Activated T-cell treated with anti-CD3 and anti-CD28 coated beads for 4 hours (primary cell): ENCODE results near the gene SAMHD1.
"Not testable (repeated sequence)": the region's sequence is repeated elsewhere in the genome, so short reads cannot be mapped to it uniquely, and the experiment has no call there.

Experiments
- DNase-seq: peaks from one replicate; pipeline ENCODE4 v3.0.0-alpha.2; 2020

The SAMHD1 gene

DNA sequence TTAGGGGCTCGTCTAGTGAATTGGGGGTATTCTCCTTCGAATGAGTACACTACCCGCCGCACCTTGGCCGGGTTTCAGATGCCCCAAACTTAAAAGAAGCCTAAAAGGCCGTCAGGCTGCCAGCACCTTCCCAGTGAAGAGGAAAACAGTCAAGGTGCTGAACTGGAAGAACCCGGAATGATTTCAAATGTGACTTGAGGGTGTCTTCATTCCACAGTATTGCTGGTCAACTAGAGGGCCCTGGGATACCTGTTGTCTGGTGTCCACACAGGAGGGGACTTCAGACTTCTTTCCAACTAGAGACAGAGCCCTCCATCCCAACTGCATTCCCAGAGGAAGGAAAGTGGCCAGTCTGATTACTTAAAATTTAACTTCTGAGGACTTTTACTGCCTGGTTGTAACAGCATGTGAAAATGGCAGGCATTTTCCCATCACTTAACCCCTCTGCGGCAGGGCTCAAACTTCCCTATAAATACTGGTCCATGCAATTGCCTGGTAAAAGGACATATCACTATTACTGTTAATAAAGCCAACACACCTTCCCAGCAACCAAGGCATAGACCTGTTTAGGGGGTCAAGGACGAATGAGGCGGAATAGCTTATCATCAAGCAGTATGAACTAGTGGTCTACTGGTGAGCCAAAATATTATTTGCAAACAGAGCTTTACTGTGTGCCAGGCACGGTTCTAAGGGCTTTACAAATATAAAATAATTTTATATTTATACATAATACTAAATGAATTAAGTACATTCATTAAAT is 651 bp upstream of the SAMHD1 start:
- no peak for DNase-seq

DNA sequence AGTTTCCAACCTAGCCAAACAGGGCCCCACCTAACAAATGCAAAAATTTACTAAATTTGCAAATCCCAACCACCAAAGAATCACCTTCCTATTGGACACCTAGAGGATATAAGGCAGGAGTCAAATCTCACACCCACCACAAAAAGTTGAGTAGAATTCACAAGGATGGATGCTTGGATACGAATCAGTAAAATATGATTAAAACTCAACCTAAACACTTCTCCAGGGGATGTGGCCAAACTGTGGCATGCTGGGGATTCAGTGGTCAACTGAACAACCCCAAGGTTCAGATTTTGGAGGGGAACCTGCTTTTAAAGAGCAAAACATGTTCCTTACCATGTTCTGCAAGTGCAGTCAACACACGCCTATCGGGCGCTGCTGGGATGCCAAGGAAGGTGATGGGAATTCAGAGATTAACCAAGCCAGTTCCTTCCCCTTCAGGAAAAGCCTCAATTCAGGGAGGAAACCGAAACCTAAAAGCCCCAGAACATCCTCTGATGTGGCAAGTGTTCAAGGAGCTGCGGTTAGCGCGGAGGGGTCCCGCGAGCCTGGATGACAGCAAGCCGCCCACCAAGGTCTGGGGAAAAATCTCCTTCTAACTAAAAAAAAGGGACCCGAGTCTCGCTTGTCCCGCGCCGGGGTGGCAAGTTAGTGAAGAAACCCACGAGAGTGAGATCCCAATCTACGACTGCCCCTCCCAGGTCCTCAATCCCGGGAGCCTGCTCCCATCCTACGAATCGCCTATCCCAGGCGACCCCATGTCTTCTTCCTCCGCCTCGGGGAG is 902 bp downstream of the SAMHD1 start:
- DNase-seq: no peak

DNA sequence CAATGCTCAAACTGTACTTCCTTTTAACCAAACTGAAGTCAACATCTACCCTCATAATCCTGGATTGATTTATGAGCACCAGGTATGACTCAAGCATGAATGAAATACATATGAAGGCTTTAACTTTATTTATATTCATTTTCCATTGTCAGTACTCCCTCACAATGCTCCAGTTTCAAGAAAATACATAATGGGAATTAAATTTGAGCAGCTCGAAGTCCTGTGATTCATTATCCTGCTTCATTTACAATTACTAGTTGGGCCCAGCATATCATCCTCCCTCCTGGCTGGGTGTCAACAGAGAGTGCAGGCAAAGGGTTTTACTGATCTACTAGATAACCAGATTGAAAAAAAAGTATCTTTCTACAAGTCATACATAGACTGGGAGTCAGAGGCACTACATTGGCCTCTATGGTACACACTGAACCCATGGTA is 10.1 kb downstream of the SAMHD1 start:
- DNase-seq: no peak

DNA sequence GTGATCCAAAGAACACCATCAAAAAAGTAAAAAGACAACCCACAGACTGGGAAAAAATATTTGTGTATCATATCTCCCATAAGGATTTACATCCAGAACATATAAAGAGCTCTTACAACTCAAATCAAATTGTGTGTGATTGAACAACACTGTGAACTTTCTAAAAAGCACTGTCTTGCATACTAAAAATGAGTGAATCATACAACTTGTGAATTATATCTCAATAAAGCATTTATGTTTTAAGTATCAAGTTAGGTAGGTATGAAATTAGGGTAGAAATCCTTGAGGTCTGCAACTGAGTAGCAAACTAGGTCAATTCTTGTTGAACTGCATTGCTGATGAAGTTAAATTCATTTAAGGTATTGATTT is 14.1 kb downstream of the SAMHD1 start:
- DNase-seq: no peak

DNA sequence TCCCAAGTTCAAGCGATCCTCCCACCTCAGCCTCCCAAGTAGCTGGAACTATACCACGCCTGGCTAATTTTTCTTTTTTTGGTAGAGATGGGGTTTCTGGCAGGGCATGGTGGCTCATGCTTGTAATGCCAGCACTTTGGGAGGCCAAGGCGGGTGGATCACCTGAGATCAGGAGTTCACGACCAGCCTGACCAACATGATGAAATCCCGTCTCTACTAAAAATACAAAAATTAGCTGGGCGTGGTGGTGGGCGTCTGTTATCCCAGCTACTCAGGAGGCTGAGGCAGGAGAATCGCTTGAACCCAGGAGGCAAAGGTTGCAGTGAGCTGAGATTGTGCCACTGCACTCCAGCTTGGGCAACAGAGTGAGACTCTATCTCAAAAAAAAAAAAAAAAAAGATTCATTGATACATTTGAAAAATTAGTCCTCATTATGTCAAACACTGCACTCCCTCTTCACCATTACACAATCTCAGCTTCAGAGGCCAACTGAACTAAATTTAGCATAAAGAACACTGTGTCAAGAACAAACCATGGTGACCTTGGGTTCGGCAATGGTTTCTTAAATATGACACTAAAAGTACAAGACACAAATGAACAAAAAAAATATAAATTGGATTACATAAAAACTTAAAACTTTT is 14.6 kb downstream of the SAMHD1 start:
- DNase-seq: not testable (repeated sequence)

DNA sequence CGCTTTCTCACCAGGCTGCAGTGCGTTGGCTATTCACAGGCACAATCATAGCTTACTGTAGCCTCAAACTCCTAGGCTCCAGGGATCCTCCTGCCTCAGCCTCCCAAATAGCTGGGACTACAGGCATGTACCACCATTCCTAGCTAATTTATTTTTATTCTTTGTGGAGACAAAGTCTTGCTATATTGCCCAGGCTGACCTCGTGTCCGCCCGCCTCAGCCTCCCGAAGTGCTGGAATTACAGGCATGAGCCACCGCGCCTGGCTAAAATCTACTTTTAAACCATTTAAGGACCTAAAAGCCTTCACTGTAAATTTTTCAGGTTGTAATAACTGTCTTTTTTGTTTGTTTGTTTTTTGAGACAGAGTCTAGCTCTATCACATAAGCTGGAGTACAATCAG is 15.2 kb downstream of the SAMHD1 start:
- DNase-seq: no peak

DNA sequence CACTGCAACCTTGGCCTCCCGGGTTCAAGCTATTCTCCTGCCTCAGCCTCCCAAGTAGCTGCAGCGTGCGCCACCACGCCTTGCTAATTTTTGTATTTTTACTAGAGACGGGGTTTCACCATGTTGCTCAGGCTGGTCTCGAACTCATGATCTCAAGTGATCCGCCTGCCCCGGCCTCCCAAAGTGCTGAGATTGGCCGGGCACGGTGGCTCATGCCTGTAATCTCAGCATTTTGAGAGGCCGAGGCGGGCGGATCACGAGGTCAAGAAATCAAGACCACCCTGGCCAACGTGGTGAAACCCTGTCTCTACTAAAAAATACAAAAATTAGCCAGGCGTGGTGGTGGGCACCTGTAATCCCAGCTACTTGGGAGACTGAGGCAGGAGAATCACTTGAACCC is 17.9 kb downstream of the SAMHD1 start:
- not testable (repeated sequence) for DNase-seq

DNA sequence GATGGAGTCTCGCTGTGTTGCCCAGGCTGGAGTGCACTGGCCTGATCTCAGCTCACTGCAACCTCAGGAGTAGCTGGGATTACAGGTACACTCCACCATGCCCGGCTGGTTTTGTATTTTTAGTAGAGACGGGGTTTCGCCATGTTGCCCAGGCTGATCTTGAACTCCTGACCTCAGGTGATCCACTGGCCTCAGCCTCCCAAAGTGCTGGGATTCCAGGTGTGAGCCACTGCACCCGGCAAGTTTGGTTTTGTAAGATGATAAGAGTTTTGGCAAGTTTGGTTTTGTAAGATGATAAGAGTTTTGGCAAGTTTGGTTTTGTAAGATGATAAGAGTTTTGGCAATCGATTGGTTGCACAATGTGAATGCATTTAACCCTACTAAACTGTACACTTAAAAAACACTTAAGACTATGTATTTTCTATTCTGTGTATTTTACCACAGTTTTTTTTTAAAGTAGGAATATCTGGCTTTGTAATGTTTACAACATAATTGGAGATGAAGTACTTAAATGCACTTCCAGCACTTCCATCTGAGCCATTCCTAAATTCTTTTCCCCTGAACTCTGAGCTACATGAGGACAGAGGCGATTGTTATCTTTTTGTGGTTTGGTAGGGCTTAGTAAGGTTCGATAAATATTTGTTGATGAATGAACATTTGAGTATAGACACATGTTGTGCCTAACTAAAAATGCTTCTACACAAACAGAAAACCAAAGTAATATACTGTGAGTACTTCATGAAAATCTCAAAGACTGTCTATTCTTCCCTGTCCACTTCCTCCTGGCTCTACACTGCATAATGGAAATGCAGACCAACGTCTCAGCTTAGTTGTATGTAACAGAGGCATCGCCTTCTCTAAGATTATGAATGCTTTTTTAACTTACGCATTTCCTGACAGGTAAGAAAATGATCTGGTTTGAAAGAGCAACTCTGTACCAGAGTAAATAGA is 18.8 kb downstream of the SAMHD1 start:
- no peak for DNase-seq

DNA sequence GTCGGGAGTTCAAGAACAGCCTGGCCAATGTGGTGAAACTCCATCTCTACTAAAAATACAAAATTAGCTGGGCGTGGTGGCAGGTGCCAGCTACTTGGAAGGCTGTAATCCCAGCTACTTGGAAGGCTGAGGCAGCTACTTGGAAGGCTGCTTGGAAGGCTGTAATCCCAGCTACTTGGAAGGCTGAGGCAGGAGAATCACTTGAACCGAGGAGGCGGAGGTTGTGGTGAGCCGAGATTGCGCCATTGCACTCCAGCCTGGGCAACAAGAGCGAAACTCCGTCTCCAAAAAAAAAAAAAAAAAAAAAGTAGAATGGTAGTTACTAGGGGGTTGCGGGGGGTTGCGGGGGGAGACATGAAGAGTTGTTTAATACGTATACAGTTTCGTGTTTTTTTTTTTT is 19.4 kb downstream of the SAMHD1 start:
- not testable (repeated sequence) for DNase-seq

DNA sequence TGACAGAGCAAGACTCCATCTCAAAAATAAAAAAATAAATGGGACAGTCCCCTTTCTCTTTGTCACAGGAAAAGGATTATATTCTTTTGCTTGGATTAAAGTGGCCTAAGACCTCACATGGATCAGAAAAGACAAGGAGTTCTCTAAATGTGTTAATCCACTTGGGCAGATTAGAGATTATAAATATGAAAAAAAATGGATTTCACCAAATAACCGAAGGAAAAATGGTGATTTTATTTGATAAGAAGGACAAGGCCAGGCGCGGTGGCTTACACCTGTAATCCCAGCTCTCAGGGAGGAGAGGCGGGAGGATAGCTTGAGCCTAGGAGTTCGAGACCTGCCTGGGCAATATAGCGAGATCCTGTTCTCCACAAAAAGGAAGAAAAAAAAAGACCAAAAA is 21.8 kb downstream of the SAMHD1 start:
- DNase-seq: no peak

DNA sequence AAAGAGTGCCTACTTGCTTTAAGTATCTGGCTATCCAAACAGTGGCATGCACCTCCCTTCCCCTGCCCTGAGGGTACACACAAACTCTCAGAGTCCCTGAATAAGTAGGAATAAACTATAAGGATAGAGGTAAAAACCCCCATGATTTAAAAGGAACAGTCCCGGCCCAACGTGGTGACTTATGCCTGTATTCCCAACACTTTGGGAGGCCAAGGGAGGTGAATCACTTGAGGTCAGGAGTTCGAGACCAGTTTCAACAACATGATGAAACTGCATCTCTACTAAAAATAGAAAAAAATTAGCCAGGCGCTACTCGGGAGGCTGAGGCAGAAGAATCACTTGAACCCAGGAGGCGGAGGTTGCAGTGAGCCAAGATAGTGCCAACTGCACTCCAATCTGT is 22.2 kb downstream of the SAMHD1 start:
- no peak for DNase-seq

DNA sequence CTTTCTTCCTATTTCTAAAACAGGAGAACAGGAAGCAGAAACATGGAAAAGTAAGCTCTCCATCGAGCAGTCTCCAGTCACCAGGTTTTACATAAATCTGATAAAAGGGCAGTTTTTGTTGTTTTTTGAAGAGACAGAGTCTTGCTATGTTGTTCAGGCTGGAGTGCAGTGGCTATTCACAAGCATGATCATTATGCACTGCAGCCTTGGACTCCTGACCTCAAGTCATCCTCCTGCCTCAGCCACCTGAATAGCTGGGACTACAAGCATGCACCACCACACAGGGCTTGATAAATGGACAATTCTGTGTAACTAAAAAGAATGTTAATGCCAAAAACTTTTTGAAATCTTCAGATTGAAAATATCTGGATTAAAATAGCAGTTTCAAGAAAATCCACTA is 23.8 kb downstream of the SAMHD1 start:
- no peak for DNase-seq

DNA sequence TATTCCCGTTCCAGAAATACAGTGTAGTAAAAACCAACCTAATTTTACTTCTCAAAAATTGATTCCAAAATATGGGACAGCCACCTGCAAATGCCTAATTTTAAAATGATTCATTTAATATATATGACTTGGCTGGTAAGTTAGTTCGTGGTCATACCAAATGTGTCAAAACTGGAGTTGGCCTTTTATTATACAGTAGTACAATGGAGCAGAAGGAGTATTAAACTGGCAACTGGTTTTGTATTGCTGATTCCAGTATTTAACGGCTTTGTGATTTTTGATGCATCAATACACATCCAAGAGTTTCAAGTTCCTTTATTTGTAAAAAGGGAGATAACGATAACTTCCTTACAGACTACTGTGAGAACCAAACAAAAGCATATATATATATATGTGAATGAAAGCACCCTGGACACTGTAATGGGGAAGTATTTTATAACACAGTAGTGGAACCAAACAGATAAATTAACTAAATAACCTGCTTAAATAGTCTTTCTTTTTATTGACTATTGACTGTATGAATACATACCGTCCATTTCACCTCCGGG is 24.8 kb downstream of the SAMHD1 start:
- DNase-seq: no peak

DNA sequence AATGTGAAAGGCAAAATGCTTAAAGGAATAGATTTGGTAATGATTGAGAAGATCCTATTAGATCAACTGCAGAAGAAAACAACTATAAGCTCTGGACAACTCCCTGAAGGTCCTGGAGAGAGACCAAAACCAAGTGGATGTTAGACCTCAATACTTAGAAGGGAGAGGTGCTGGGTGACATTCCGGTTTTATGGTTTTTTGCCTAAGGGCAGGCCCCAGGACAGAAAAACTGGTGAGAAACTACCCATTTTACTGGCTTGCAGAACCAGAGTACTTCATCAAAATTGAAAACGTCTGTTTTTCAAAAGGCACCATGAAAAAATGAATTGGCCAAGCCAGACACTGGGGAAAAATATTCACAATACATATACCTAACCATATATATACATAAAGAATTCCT is 26.3 kb downstream of the SAMHD1 start:
- no peak for DNase-seq

DNA sequence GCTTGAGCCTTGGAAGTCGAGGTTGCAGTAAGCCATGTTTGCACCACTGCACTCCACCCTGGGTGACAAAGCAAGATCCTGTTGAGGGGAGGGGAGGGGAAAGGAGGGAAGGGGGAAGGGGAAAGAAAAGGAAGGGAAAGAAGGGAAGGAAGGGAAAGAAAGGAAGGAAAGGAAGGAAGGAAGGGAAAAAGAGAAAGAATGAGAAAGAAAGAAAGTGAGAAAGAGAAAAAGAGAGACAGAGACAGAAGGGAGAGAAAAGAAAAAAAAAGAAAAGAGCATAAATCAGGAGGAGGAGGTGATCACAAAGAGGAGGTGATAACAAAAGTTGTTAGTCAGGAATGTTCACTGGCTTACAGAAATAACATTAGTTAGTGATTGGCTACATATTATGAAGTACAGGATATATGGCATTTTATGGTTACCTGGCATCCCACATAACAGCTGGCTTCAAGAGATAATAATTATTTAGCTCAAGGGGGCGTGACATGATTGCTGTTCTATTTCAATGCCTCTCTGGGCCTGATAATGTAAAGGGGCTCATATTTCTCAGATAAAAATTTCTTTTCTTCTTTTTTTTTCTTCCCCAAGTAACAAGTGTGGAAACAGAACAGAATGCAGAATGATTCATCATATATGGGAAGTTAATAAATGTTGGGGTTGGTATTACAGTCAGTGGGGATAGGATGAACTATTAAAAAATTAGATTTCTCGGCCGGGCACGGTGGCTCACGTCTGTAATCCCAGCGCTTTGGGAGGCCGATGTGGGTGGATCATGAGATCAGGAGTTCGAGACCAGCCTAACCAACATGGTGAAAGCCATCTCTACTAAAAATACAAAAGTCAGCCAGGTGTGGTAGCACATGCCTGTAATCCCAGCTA is 27.1 kb downstream of the SAMHD1 start:
- no peak for DNase-seq

DNA sequence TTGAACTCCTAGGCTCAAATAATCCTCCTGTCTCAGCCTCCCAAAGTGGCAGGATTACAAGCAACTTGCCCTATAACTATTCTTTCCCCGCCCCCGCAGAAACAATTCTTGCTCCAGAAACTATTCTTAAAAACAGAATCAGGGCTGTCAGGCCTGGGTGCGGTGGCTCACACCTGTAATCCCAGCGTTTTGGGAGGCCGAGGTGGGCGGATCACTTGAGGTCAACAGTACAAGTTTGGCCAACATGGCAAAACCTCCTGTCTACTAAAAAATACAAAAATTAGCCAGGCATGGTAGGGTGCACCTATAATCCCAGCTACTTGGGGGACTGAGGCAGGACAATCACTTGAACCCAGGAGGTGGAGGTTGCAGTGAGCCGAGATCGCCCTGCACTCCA is 31.2 kb downstream of the SAMHD1 start:
- DNase-seq: no peak

DNA sequence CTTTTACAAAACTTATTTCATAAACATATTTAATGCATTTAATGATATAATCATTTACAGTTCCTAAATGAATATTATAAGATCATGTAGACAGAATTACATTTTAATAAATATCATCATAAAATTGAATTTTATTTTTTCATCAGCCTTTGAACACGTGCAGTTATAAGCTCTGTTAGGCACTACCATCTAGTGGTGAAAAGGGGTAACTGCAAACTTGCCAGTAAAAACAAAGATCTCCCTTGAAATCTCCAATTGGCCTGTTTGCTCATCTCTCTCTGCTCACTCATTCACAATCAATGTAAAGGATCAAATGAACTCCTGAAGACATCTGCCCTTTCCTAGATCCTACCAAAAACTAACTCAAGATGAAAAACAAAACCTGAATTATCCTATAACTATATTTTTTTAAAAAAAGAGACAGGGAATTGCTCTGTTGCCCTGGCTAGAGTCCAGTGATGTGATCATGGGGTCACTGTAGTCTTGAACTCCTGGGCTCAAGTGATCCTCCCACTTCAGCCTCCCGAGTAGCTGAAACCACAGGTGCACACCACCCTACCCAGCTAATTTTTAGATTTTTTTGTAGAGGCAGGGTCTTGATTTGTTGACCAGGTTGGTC is 31.7 kb downstream of the SAMHD1 start:
- DNase-seq: peak; percentile 19

DNA sequence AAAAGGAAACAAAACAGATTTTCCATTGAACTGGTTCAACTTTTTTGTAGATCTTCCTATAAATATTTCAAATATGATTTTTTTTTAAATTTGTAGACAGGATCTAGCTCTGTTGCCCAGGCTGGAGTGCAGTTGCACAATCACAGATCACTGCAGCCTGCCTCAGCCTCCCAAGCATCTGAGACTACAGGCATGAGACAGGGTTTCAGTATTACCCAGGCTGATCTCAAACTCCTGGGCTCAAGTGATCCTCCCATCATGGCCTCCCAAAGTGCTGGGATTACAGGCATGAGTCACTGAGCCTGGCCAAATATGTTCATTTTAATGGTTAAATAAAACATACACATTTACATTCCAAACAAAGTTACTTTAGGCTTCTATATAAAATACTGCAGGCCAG is 33.6 kb downstream of the SAMHD1 start:
- no peak for DNase-seq

DNA sequence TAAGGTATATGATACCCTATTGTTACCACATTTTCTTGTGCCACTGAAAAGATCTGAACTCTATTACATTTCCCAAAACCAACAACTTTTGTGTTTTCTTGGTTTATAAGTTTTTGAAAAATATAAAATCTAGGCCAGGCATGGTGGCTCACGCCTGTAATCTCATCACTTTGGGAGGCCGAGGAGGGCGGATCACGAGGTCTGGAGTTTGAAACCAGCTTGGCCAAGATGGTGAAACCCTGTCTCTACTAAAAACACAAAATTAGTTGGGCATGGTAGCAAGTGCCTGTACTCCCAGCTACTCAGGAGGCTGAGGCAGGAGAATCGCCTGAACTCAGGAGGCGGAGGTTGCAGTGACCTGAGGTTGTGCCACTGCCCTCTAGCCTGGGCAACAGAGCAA is 34.3 kb downstream of the SAMHD1 start:
- no peak for DNase-seq

DNA sequence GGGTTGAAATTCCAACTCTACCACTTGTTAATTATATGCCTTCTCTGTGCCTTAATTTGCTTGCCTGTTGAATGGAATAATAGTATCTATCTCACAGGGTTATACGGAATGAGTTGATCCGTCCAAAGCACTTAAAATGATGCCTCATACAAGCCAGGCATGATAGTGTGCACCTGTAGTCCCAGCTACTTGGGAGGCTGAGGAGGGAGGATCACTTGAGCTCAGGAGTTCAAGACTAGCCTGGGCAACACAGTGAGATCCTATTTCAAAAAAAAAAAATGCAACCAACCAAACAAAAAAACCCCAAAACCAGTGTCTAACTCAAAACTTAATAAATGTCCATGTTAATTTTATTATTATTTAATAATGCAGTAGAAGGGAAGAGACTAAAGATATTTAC is 35.3 kb downstream of the SAMHD1 start:
- DNase-seq: no peak

DNA sequence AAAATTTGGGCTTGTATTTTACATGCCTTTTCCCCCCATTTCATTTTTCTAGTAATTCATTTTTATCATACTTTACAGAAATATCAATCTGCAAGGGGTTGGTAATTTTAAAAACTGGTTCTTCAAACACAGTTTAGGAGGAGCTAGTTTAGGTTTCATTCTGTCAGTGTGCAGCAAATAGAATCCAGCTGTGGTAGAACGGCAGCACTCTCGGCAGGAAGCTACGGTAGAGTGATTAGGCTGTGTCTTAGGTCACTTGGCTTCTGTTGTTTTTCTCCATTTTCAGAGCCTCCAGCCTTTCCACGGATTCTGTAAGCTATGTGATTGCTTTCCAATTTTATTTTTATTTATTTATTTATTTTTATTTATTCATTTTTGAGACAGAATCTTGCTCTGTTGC is 42.9 kb downstream of the SAMHD1 start:
- DNase-seq: no peak
